Ascending aorta (tissue), 2 donors: ENCODE measurements around the gene GLG1. TPM values are rescaled to one million over a fixed set of nuclear protein-coding genes. Genes with fewer than 3 reads are reported as not detected.
"Not testable (repeated sequence)": the region's sequence is repeated elsewhere in the genome, so short reads cannot be mapped to it uniquely, and the experiment has no call there.

Source experiments
- DNase-seq, 2 donors: peaks; one replicate each; pipeline ENCODE4 v3.0.0-alpha.2; 2019; ENCODE audit warnings: low spot score in 2 of 2
- H3K27ac ChIP-seq, 2 donors: fragments of 200-600 bp; sonication (generic); one replicate each; pipeline ENCODE4 v1.5.1; 2016 to 2017; ENCODE audit warnings: mild to moderate bottlenecking in 1 of 2
- H3K27me3 ChIP-seq: fragments of 200-600 bp; sonication (generic); one replicate; pipeline ENCODE4 v1.5.1; 2017
- H3K36me3 ChIP-seq, 2 donors: fragments of 200-600 bp; sonication (generic); one replicate each; pipeline ENCODE4 v1.5.1; 2016
- H3K4me1 ChIP-seq, 2 donors: fragments of 200-600 bp; sonication (generic); one replicate each; pipeline ENCODE4 v1.5.1; 2016 to 2017; ENCODE audit warnings: mild to moderate bottlenecking in 1 of 2
- H3K4me3 ChIP-seq, 2 donors: fragments of 200-600 bp; sonication (generic); one replicate each; pipeline ENCODE4 v1.5.1; 2016 to 2017; ENCODE audit warnings: mild to moderate bottlenecking in 1 of 2
- H3K9me3 ChIP-seq, 2 donors: fragments of 200-600 bp; sonication (generic); one replicate each; pipeline ENCODE4 v1.5.1; 2016
- intact Hi-C: fragments of 100-400 bp; cut with DNase I; formaldehyde crosslinking; loops from one replicate; pipeline ENCODE4 v1.15.1; 2023
- total RNA-seq: library from RNA; depleted of rRNA; stranded (reverse); fragments of >200 nt; gene quantifications from one replicate; pipeline ENCODE4 v1.1.0, GENCODE V29; 2016

Gene GLG1
- total RNA-seq, 1 donor from 2014 or later, result 77.0 TPM

DNA sequence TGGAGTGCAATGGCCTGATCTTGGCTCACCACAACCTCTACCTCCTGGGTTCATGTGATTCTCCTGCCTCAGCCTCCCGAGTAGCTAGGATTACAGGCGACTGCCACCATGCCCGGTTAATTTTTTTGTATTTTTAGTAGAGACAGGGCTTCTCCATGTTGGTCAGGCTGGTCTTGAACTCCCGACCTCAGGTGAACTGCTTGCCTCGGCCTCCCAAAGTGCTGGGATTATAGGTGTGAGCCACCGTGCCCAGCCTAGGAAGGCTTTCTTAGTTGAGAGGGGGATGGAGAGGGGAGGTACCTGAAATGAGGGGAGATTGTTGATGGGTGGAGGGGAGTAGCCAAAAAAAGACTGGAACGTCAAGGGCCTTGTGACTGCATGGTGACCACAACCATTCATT lies 193.0 kb downstream of the GLG1 start:
- DNase-seq, result not testable (repeated sequence)

DNA sequence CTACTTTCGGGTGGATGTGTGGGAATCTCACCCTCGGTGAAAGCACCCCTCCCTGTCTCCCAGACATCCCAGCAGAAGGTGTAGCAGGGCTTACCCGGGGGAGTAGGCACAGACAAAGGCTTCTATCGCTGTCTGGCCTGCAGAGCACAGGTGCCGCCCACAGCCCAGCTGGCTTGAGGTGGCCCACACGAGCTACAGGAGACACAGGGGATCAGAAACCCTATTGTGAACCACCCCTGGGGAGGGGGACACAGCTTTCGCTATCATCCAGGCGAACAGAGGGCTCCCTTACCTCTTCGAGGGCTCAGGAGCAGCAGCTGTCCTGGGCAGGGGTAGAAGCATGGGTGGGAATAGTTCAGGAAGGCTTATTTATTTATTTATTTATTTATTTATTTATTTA lies 193.4 kb downstream of the GLG1 start:
- peak in 1 of 2 donors; percentile 42 for DNase-seq
- not testable (repeated sequence) for H3K9me3 ChIP-seq

More for the DNA sequence above, 193.0 kb downstream of the GLG1 start:
- H3K4me1 ChIP-seq, intact Hi-C loops, H3K27me3 ChIP-seq, H3K9me3 ChIP-seq, H3K36me3 ChIP-seq, H3K4me3 ChIP-seq, H3K27ac ChIP-seq: not testable (repeated sequence)

DNA sequence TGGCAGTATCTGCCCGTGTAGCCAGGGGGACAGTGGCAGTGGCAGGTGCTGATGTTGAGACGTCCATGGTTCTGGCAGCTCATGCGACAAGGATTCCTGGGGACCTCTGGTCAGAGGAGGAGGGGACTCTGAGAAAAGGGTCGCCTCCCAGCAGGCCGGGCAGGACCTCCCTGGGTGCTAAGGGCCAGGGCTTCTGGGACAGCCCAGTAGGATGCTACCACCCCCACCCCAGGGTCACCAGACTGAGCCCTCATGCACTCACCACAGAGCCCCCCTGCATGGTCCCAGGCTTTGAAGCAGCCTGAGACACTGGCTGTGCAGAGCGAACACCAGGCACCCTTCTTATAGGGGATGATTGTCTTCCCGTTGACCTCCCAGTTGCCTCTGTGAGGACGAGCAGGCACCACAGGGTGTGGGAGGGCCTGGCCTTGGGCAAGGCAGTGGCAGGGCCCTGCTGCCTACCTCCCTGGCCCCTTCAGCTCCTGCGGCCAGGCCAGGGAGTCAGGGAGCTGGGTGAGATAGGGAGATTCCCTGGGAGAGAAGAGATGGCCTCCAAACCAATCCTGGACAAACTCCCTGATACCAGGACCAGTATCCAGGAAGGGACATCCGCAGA lies 194.0 kb downstream of the GLG1 start:
- H3K4me3 ChIP-seq, H3K27me3 ChIP-seq, H3K27ac ChIP-seq, H3K4me1 ChIP-seq, intact Hi-C loops, H3K36me3 ChIP-seq, H3K9me3 ChIP-seq: not testable (repeated sequence)
- peak in 1 of 2 donors; percentile 41 for DNase-seq

More for the DNA sequence above, 193.4 kb downstream of the GLG1 start:
- H3K4me3 ChIP-seq, H3K27me3 ChIP-seq, H3K36me3 ChIP-seq, intact Hi-C loops, H3K4me1 ChIP-seq, H3K27ac ChIP-seq: not testable (repeated sequence)

DNA sequence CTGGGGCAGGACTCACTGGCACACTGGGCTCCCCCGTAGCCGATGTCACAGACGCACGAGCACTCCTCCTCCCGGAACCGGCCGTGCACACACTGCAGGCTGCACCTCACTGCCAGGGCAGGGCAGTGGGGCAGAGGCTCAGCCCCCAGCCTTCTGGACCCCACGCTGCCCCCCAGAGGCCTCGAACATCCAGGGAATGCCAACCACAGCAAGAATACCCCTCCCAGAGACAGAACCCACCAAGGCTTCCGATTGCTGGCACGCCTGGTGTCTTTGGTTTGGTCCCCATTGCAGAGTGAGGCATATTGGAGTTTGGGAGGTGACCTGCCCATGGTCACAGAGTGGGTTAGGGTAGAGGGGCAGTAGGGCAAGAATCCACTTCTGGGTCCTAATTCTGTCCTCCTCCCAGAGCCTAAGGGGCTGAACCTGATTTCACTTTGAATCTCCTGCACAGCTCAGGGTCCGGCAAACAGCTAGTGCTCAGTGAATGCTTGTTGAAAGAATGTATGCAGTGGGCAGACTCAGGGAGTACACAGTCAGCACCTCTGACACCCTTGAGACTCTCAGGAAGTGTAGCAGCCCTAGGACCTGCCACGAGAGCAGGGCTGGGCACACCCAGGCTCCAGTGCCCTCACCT lies 194.7 kb downstream of the GLG1 start:
- DNase-seq, result peak in 1 of 2 donors; percentile 11
- intact Hi-C loops, result not testable (repeated sequence)

DNA sequence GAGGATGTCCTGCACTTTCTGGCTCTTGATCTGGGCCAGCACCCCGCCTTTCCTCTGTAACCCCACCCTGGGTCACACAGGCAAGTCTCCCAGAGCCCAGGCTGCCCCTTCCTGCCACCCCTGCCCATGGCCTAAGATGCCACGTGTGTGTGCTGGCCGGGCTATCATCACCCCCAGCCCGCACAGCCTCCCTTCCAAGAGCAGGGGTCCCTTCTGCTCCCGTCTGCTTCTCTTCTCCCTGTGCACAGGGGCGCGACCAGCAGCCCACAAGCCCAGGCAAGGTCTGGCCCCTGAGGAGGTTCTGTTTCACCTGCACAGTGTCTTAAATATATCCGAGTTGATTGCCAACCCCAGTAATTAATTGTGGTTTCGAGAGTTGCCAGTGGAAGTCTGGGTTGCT lies 195.9 kb downstream of the GLG1 start:
- H3K27me3 ChIP-seq, H3K36me3 ChIP-seq, H3K4me3 ChIP-seq, H3K4me1 ChIP-seq, intact Hi-C loops, H3K9me3 ChIP-seq, H3K27ac ChIP-seq: not testable (repeated sequence)
- DNase-seq, result peak in 1 of 2 donors; percentile 45

More for the DNA sequence above, 194.7 kb downstream of the GLG1 start:
- H3K4me3 ChIP-seq, H3K4me1 ChIP-seq, H3K27ac ChIP-seq, H3K36me3 ChIP-seq, H3K27me3 ChIP-seq, H3K9me3 ChIP-seq: not testable (repeated sequence)

DNA sequence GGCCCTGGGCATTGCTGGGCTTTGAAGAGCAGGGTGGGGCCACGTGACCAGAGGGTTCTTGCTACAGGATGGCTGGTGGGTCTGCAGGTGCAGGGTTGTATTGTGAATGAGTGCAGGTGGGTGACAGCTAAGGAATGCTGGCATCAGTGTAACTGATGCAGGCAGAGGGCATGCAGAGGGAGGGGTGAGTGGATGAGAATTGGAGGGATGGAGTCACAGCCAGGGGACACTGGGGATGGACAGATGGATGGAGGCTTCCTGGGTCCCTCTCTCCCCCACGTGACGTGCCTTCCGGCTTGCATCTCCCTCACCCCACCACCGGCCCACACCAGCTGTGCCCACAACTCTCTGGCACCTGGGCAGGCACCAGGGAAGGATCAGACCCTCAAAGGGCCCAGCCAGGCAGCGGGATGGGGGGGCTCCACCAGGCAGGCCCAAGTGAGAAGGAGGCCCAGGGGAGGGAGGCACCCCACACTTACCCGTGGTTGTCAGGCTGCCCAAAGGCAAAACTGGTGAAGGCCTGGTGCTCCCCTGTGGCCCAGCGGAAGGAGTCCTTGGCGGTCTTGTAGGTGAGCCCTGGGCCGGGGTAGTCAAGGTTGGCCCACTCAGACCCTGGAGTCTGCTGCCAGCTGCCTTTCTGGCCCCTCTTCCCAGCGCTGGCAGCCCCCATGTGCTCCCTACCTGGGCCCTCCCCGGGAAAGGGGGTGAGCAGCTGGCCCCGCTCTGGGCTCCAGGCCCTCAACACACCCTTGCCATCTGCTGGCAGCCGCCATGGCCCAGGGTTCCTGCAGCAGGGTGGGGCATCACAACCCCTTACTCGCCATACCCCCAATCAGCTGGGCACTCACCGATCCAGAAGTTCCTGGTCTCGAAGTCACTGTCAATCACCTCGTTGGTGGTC lies 196.6 kb downstream of the GLG1 start:
- H3K9me3 ChIP-seq, H3K4me1 ChIP-seq, H3K27me3 ChIP-seq, H3K27ac ChIP-seq, intact Hi-C loops, H3K4me3 ChIP-seq, H3K36me3 ChIP-seq: not testable (repeated sequence)
- DNase-seq, result peak in 1 of 2 donors; percentile 53

DNA sequence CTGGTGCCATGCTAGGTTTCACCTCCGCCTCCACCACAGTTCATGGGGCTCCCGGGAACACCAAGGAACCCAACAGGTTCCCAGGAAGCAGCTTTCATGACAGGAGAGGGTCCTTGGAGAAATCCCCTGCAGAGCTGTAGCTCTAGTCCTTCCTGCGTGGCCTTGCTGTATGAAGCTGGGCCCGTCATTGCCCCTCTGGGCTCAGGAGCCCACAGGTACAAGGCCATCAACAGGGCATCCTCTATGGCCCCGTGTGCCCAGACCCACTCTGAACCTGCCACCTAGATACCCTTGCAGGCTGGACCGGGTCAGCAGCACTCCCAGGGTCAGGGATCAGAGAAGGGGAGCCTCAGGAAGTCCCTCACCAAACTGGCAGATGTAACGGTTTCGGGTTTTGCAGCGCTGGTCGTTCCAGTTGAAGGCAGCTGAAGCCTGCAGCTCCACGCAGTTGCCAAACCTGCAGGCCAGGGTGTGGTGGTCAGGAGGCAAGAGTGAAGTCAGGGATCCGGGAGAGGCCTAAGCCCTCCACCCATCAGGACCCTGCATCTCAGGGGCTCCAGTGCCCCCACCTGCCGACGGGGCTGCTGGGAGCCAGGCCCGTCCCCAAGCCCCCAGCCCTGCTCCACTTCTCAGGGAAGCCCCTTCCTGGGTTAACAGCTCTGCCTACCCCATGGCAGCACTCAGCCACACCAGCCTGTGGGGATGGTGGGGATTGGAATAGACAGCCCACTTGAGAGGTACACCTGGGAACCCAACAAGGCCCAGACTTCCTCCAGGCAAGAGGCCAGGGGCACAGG lies 197.5 kb downstream of the GLG1 start:
- intact Hi-C loops, H3K27ac ChIP-seq, H3K27me3 ChIP-seq, H3K4me1 ChIP-seq, H3K4me3 ChIP-seq, H3K9me3 ChIP-seq, H3K36me3 ChIP-seq: not testable (repeated sequence)
- peak in 1 of 2 donors; percentile 53 for DNase-seq

DNA sequence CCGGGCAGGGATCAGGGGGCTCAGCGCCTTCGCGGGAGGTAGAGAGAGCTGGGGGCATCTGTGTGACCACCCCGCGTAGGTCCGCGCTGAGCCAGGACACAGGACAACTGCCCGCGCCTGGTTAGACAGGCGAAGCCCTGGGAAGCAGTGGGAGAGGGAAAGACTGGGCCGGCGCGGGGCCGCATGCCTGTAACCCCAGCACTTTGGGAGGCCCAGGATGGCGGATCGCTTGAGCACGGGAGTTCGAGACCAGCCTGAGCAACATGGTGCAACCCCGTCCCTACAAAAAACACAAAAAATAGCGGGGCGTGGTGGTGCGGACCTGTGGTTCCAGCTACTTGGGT lies 199.6 kb downstream of the GLG1 start:
- peak overlapping the region; percentile 50 to 69 for H3K4me3 ChIP-seq
- H3K36me3 ChIP-seq, intact Hi-C loops, H3K9me3 ChIP-seq, H3K4me1 ChIP-seq, H3K27me3 ChIP-seq: not testable (repeated sequence)
- peak overlapping the region; percentile 88 to 89 for H3K27ac ChIP-seq
- DNase-seq, result peak in 1 of 2 donors; percentile 62

DNA sequence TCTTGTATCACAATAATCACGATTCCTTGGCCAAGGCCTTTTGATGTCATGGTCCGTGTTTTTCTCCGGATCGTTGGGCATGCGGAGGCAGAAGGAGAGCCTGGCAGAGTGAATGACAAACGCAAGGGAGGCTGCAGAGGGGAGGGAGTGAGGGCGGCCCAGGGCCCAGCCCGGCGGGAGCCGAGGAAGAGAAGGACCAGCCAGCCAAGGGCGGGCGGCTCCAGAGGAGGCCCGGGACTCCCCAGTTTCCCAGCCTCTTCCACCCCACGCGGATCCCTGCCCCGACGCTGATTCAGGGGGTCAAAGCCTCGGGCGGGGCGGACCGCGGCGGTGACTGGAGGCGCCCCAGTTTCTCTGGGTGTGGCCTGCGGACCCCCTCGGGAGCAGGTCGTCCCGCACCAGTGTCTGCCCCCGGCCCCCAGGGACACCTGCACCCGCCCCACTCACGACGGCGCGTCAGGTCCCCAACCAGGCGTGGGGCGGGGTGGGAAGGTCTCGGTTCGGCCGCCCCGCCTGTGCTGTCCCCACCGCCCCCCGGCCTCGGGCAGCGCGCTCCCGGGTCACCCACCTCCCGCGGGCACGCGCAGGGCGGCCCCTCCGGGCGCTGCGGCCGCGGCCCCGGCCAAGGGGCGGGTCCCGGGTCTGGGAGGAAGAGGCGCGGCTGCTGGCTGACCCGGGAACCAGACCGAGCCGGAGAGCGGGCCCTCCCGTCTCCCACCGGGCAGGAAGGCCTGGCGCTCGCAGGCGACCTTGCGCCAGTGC lies 200.1 kb downstream of the GLG1 start:
- H3K27ac ChIP-seq, result peak overlapping the region; percentile 88 to 89
- DNase-seq, H3K36me3 ChIP-seq, intact Hi-C loops, H3K27me3 ChIP-seq, H3K9me3 ChIP-seq, H3K4me1 ChIP-seq: not testable (repeated sequence)
- H3K4me3 ChIP-seq, result peak overlapping the region; percentile 50 to 69

DNA sequence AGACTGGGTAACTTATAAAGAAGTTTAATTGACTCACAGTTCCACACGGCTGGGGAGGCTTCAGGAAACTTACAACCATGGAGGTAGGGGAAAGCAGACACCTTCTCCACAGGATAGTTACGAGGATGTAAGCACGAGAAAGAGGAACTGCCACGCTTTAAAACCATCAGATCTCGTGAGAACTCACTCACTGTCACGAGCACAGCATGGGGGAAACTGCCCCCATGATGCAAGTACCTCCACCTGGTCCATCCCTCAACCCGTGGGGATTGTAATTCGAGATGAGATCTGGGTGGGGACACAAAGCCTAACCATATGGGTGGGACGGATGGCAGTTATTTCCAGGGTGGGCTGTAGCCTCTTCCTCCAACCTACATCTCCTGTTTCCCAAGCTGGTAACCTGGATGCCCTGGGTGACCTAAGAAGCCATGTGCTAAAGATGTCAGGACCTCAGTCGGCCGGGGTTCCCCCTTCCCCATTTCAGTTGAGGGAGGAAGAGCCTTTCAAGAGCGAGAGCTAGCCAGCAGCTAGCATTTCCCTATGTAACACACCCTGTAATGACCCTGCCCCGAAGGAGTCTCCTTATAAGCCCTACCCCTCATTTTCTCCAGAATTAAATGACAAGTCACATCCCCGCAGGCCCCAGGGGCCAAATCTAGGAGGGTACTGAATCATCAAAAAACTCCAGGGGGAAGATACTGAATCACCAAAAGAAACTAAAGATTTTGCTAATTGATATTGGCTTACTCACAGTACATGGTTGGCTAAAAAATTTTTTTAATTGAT lies 202.6 kb downstream of the GLG1 start:
- H3K36me3 ChIP-seq, H3K4me3 ChIP-seq, H3K4me1 ChIP-seq, H3K27me3 ChIP-seq, DNase-seq, intact Hi-C loops, H3K9me3 ChIP-seq, H3K27ac ChIP-seq: not testable (repeated sequence)

DNA sequence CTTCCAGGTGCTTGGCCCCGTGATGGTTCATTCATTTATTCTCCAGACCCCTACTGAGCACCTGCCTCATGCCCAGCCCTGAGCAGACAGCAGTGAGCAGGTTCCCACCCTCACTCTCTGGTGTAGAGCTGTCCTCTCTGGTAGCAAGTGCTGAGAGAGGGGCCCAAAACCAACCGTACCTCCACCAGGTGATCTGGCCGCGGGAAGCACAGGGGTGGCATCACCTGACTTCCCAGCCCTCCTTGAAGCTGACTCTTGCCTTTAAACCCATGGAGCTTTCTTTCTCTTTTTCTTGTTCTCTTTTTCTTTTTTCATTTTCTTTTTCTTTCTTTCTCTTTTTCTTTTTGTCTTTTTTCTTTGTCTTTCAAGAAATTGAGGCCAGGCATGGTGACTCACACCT lies 206.7 kb downstream of the GLG1 start:
- H3K4me3 ChIP-seq, H3K27me3 ChIP-seq, H3K4me1 ChIP-seq, DNase-seq, H3K36me3 ChIP-seq, H3K27ac ChIP-seq, intact Hi-C loops, H3K9me3 ChIP-seq: not testable (repeated sequence)

DNA sequence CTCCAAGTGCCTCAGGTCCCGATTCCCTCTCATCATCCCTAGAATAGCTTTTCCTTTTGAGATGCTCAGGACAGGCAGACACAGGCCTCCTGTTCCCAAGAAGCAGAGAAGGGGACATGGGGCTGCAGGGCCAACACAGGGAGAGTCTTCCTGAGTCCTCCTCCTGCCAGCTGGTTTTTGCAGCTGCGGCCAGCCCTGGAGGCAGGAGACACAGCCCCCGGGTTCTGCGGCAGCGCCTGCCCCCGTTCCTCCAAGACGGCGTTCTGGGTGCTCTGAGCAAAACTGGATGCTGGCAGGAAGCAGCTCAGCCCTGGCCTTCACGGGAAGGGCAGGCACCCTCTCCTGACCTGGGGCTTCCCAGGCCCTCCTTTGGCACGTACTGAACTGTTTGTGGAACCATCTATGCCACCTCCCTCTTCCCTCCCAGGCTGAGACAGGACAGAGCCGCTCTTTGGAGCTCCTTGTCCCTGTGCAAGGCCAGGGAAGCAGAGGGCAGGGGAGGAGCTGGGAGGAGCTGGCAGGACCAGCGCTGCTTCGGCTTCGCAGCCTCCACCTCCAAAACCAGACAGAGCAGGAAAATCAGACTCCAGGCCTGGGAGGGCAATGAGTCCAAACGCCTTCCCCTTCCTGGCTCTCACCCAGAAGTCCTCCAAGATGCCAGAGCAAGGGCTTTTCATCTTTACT lies 208.6 kb downstream of the GLG1 start:
- H3K27me3 ChIP-seq, H3K36me3 ChIP-seq, H3K9me3 ChIP-seq, H3K4me1 ChIP-seq, intact Hi-C loops, DNase-seq: not testable (repeated sequence)
- Histone ChIP-seq H3K4me3 (peak overlapping the region in 1 of 2 donors; percentile 13), H3K27ac (peak overlapping the region; percentile 53)
